Esophagus (tissue), 2 donors: Measurements from ENCODE around the gene NCAPG2. TPM values are rescaled to one million over a fixed set of nuclear protein-coding genes. Genes with fewer than 3 reads are reported as not detected.

Source experiments
- H3K27ac ChIP-seq, 2 donors: one replicate each; pipeline ENCODE4 v1.5.1; 2013; ENCODE audit warnings: low read depth in 2 of 2, mild to moderate bottlenecking in 2 of 2, inconsistent platforms in 1 of 2, low read length in 1 of 2, moderate library complexity in 1 of 2
- H3K27me3 ChIP-seq, 2 donors: one replicate each; pipeline ENCODE4 v1.6.1; 2013; ENCODE audit warnings: low read length in 2 of 2, control low read depth in 1 of 2, mild to moderate bottlenecking in 1 of 2; ENCODE audit not compliant: insufficient read depth in 2 of 2, control insufficient read depth in 1 of 2
- H3K36me3 ChIP-seq, 2 donors: one replicate each; pipeline ENCODE4 v1.6.1; 2013; ENCODE audit warnings: low read length in 1 of 2; ENCODE audit not compliant: control insufficient read depth in 2 of 2, insufficient read depth in 2 of 2
- H3K4me1 ChIP-seq, 2 donors: one replicate each; pipeline ENCODE4 v1.6.1; 2013; ENCODE audit warnings: low read length in 1 of 2; ENCODE audit not compliant: control insufficient read depth in 2 of 2, insufficient read depth in 2 of 2
- H3K4me3 ChIP-seq, 2 donors: one replicate each; pipeline ENCODE4 v1.5.1; 2013; ENCODE audit warnings: low read length in 2 of 2, mild to moderate bottlenecking in 2 of 2, low read depth in 1 of 2, moderate library complexity in 1 of 2
- H3K9me3 ChIP-seq, 2 donors: one replicate each; pipeline ENCODE4 v1.6.1; 2013; ENCODE audit warnings: mild to moderate bottlenecking in 2 of 2, low read depth in 1 of 2, low read length in 1 of 2, moderate library complexity in 1 of 2; ENCODE audit not compliant: control insufficient read depth in 2 of 2, insufficient read depth in 1 of 2
- WGBS, 2 donors: extraction: QIAGEN DNeasy Blood & Tissue Kit; methylation state at CpG; one replicate each; pipeline ENCODE4 v1.1.7; 2013; 5-methylcytosine and 5-hydroxymethylcytosine counted together
- polyA plus RNA-seq, 2 donors: library from polyadenylated mRNA; stranded (reverse); fragments of 200-250 nt; gene quantifications; one replicate each; pipeline ENCODE4 v1.2.3, GENCODE V29; 2013
- donor health status: healthy with polysubstance abuse.
- donor health status: Bipolar disorder and iron deficiency.

NCAPG2 gene
- polyA plus RNA-seq, 2 donors: 4.9 to 8.1 TPM

DNA sequence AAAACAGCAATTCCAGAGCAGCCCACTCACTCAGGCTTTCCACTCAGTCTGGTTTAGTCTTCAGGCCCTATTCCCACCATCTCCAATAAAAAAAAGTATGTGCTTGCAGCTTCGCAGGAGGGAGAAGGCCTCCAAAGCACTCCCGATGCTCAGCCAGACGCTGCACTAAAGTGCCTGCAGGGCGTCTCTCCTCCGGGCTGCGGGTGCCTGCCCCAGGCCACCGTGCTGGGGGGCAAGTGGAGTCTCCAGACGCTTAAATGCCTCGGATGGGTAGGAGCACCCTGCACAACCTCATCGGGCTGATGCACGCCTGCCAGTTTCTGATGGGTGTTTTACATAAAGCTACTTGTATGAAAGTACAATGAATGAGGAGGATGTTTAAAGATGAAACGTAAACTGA, 31.3 kb upstream of the NCAPG2 start:
- Histone ChIP-seq H3K4me3 (no peak overlapping the region), H3K4me1 (no peaks in the 10 kb centered on the region), H3K9me3 (no peaks in the 10 kb centered on the region), H3K27ac (no peak overlapping the region), H3K27me3 (no peaks in the 10 kb centered on the region), H3K36me3 (peaks cover 12 to 26% of the 10 kb centered on the region in 2 donors)
- WGBS, 2 donors: 92 to 94% methylated on average over 12 of the region's 12 CpGs

DNA sequence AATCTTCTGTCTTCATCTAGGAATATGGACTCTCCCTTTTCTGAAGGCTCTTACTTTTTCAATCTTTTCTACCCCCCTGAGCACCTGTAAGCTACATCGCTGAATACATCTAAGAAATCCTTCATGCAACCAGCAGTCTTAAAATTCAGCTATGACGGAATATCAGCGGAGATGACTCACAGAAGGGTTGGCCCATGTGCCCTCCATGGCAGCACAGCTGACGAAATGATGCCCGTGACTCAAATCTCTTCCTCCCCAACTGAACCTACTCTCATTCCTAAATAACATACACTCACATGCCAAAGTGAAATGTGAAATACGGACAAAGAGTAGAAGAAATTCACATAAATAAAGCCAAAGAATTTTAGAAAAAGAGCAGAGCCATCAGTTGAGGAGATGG, 30.3 kb upstream of the NCAPG2 start:
- Histone ChIP-seq H3K36me3 (peaks cover 12 to 26% of the 10 kb centered on the region in 2 donors), H3K4me1 (no peaks in the 10 kb centered on the region), H3K4me3 (no peak overlapping the region), H3K27ac (no peak overlapping the region), H3K9me3 (no peaks in the 10 kb centered on the region), H3K27me3 (no peaks in the 10 kb centered on the region)
- 90 to 93% methylated on average over 6 of the region's 6 CpGs for WGBS, 2 donors

DNA sequence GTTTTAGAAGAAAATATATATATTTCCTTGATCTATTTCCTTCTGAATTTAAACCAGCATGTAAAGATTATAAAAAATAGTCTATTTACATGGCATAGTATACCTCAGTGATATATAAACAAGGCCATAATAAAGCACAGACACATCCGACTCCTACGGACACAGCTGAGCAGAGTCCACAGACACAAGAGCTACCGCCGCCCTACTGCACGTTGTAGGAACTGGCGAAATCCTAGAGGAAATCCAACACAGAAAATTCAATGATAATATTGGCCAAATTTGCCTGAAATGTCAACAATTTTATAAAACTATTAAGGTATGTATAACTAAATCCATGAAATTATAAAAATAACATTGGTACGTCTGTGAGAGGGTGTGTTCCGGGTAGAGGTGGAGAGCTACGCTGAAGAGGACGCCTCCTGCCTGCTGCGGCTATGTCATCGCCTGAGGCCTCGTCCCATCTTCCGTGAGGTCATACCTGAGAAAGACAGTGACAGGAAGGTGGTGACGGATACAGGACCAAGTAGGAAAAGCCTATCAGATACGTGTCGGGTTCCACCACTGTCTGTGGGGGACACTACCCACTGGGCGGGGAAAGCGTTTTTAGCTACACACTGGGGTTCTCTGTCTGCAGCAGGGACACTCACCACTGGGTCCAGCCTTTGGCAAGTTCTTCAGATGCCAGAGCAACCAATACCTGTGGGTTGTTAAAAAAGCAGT, 29.3 kb upstream of the NCAPG2 start:
- Histone ChIP-seq H3K27me3 (no peaks in the 10 kb centered on the region), H3K9me3 (no peaks in the 10 kb centered on the region), H3K4me1 (no peaks in the 10 kb centered on the region), H3K27ac (no peak overlapping the region), H3K36me3 (peaks cover 12 to 26% of the 10 kb centered on the region in 2 donors), H3K4me3 (no peak overlapping the region)
- 95 to 97% methylated on average over 19 of the region's 19 CpGs for WGBS, 2 donors

DNA sequence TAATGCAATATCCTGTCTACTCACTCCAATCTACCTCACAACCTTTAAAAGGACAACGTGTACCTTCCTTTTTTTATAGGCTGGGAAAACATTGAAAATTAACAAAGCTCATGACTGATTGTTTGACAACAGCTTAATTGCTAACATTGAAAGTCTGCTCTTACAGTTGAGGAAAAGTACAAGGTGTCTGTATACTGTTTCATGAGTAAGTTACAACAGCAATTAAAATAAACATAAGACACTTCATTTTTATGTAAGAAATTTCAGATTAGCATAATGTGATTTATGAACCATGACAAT, 28.6 kb upstream of the NCAPG2 start:
- Histone ChIP-seq H3K36me3 (peaks cover 12 to 24% of the 10 kb centered on the region in 2 donors), H3K27ac (no peak overlapping the region), H3K9me3 (no peaks in the 10 kb centered on the region), H3K27me3 (no peaks in the 10 kb centered on the region), H3K4me3 (no peak overlapping the region), H3K4me1 (no peaks in the 10 kb centered on the region)
- 70 to 81% methylated on average over 1 of the region's 1 CpG for whole genome bisulfite sequencing, 2 donors

- no peaks in the 10 kb centered on the region for H3K4me1 ChIP-seq
- H3K9me3 ChIP-seq: no peaks in the 10 kb centered on the region
- H3K27ac ChIP-seq: peak overlapping the region in 1 of 2 donors; percentile 15
- H3K27me3 ChIP-seq: no peaks in the 10 kb centered on the region
- 86 to 88% methylated on average over 10 of the region's 10 CpGs for whole genome bisulfite sequencing, 2 donors
- H3K4me3 ChIP-seq: no peak overlapping the region
- peaks cover 12 to 24% of the 10 kb centered on the region in 2 donors for H3K36me3 ChIP-seq
Measured at GRCh38 chr7:158732494-158733219, 28.1 kb upstream of the NCAPG2 start.

DNA sequence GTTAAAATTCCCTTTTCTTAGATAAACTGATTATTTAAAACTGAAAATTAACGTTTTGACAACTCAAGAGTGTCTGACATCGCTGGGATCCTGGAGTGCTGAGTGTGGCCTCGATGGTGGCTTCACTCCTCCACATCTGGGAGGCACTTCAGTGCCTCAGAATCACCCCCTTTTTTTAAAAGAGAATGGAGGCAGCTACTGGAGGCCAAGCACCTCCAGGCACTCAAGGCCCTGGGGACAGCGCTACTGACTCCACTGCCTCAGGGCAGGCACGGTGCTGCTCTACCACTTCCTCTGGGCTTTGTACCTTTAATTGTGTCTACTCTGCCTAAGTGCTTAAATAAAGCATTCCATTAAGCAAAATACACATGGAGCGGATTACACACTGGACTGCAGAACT, 27.2 kb upstream of the NCAPG2 start:
- Histone ChIP-seq H3K36me3 (peaks cover 6 to 17% of the 10 kb centered on the region in 2 donors), H3K4me3 (no peak overlapping the region), H3K9me3 (no peaks in the 10 kb centered on the region), H3K27ac (no peak overlapping the region), H3K4me1 (no peaks in the 10 kb centered on the region), H3K27me3 (no peaks in the 10 kb centered on the region)
- 92 to 93% methylated on average over 6 of the region's 6 CpGs for WGBS, 2 donors

DNA sequence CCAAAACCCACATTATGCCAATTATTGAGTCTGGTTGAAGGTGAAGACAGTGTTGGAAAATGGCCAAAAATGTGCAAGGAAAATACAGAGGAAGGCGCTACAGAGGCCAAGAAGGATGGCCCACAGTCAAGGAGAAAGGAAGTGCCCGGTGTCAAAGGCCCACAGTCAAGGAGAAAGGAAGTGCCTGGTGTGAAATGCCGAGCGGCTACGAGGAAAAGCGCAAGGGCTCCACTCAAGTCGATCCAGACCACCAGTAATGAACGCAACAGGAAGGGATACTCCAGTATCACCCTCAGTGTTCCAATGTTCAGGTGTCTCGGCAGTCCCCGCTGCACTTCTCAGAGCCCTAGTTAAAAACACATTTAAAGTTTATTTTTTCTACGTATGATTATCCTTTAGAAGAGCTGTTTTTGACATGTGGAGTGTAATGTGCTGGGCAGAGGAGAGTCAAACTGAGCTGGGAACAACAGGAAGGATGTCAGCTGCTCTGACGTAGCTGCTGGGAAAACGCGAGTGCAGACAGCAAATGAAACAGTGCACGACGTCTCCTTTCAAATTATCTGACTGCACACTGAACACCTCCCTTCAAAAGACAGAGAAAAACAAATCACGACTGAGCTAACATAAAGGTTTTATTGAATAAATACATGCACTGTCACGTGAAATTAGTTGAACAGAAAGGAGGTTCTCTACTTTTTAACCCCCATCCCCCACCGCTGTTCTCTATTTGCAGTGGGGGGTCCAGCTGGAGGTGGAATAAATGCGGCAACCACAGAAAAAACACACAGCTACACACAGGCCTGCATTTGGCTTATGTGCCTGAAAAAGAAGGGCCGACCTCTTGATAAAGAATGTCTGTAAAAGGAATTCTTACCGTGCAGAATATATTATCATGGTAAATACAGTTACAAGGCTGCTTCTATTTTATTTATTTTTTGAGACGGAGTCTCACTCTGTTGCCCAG, 26.1 kb upstream of the NCAPG2 start:
- no peaks in the 10 kb centered on the region for H3K27me3 ChIP-seq
- no peak overlapping the region for H3K4me3 ChIP-seq
- 71 to 73% methylated on average over 23 of the region's 23 CpGs for WGBS, 2 donors
- no peaks in the 10 kb centered on the region for H3K4me1 ChIP-seq
- peak overlapping the region; percentile 16 to 31 for H3K27ac ChIP-seq
- no peaks in the 10 kb centered on the region for H3K9me3 ChIP-seq
- H3K36me3 ChIP-seq: peaks cover 0 to 16% of the 10 kb centered on the region in 2 donors

DNA sequence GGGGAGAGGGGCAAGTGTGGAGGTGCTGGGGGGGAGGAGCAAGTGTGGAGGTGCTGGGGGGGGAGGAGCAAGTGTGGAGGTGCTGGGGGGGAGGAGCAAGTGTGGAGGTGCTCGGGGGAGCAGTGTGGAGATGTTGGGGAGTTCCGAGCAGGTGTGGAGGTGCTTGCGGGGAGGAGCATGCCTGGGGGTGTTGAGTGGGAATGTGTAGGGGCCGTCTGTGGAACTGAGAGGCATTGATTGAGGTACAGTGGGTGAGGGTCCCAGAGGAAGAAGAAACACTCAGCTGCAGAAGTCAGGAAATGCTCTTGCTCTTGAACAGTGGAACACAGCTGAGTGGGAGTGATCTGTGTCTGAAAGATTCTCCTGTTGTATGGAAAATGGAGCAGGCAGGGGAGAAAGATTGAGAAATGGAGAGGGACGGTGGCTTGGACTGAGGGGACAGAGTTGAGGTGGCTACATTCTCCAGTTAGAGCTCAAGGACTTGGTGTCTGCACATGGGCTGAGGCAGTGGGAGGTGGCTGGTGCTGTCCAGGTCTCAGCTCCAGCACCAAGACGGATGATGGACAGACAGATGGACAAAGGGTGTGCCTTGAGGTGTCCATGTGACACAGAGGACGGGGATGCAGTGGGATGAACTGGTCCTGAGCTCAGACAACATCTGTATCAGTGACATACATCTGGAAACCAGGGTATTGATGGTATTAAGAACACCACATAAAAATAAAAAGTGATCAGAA, 25.2 kb upstream of the NCAPG2 start:
- no peak overlapping the region for H3K4me3 ChIP-seq

More for the DNA sequence above, 25.2 kb upstream of the NCAPG2 start:
- no peaks in the 10 kb centered on the region for H3K4me1 ChIP-seq
- no peaks in the 10 kb centered on the region for H3K27me3 ChIP-seq
- no peaks in the 10 kb centered on the region for H3K9me3 ChIP-seq
- peaks cover 0 to 16% of the 10 kb centered on the region in 2 donors for H3K36me3 ChIP-seq
- H3K27ac ChIP-seq: no peak overlapping the region
- 90 to 94% methylated on average over 7 of the region's 7 CpGs for WGBS, 2 donors
